GM12875 (cell line): ENCODE measurements around the gene PEX10.

Experiments
- H3K4me3 ChIP-seq: one replicate; pipeline ENCODE4 v1.5.1; 2011; ENCODE audit warnings: low read depth, low read length, control low read depth
- TF ChIP-seq, protein P1 (sequence below): IDR thresholded peaks from 2 replicates; pipeline ENCODE4 v1.5.1; 2011; ENCODE audit warnings: low read depth, mild to moderate bottlenecking, control low read depth, inconsistent platforms, low read length, moderate library complexity, borderline replicate concordance; ENCODE audit not compliant: insufficient read depth

The PEX10 gene

DNA sequence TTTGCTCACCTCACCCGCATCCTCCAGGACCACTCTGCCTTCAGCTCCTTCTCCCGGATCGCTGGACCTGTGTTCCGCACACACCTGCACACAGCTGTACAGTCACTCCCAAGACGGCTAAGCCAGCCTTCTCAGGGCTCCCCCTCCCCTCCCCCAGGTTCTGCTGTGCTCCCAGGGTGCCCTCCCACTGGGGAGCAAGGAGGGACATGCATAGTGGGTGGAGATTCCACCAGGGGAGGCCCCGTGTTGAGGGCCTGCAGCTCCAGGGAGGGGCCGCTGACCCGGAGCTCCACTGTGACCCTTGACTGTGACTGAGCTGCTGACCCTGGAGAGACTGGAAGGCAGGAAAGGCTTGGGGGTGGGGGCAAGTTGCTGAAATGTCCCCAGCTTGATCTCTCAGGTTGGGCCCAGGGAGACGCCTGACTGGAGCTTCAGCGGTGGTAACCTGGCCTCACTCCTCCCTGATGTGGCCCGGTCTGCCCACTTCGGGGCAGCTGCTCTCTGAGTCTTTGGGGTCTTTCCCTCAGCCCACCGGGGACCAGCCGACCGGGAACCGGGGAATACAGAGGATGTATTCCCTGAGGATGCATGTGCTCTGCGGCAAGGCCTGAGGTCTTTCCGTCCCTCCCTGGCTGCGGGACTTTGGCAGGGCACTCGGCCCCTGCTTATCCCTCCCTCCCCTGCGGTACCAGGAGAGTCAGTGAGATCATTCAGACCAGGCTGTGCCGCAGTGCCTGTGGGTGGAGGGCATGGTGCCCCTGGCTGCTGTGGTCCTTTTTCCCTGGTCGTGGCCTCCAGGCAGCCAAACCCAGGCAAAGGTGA lies 35.1 kb upstream of the PEX10 start:
- no peak overlapping the region for H3K4me3 ChIP-seq
- TF ChIP-seq, protein P1, sequence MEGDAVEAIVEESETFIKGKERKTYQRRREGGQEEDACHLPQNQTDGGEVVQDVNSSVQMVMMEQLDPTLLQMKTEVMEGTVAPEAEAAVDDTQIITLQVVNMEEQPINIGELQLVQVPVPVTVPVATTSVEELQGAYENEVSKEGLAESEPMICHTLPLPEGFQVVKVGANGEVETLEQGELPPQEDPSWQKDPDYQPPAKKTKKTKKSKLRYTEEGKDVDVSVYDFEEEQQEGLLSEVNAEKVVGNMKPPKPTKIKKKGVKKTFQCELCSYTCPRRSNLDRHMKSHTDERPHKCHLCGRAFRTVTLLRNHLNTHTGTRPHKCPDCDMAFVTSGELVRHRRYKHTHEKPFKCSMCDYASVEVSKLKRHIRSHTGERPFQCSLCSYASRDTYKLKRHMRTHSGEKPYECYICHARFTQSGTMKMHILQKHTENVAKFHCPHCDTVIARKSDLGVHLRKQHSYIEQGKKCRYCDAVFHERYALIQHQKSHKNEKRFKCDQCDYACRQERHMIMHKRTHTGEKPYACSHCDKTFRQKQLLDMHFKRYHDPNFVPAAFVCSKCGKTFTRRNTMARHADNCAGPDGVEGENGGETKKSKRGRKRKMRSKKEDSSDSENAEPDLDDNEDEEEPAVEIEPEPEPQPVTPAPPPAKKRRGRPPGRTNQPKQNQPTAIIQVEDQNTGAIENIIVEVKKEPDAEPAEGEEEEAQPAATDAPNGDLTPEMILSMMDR, result no peak

DNA sequence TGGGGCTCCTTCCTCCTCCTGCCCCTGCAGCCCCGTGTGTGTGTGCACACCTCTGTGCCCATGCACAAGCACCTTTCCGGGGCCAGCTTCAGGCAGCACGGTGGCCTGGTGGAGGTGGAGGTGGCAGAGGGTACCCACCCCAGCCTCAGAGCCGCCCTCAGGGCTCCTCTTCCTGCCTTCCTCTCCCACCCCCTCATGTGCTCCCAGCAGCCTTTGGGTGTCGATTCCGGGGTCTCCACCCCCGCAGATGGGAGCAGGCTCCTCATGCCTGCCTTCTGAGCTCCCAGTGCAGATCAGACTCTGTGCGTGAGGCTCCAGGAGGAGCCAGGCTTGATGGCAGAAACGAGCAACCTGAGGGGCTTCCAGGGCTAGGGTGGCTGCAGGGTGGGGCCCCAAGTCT lies 34.5 kb upstream of the PEX10 start:
- H3K4me3 ChIP-seq, result no peak overlapping the region
- TF ChIP-seq, protein P1, result no peak

DNA sequence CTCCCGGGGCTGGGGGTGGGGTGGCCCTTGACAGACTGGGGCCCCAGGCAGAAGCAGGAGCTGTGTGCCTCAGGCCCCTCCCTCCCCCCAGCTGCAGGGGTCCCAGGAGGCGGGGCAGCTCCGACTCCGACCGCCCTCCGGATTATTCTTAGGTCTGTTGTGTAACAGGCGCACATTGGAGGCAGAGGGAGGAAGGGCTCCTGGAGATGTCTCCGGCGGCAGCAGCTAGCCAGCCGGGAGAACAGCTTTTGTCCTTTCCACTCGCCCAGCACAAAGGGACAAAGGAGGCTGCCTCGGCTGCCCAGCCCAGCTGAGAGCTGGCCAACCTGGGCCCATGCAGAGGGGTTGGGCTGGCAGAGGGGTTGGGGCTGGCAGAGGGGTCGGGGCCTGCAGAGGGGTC lies 34.0 kb upstream of the PEX10 start:
- H3K4me3 ChIP-seq, result no peak overlapping the region
- TF ChIP-seq, protein P1, result no peak

DNA sequence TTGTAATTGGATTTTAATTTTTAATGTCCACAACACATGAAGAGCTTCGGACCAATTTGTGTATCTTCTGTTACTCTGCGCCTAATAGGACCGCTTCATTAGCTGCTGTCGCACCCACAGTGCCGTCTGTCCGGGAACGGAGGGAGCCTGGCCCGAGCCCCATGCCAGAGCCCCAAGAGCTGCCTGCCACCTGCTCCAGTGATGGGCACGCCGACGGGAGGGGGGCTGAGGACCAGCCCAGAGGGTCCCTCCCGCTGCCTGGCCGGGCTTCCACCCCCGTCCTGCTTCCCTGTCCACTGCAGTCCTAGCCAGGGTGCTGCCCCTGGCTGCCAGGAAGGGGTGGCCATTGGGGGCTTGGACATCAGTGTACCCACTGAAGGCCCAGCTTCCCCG lies 33.5 kb upstream of the PEX10 start:
- H3K4me3 ChIP-seq, result no peak overlapping the region
- TF ChIP-seq, protein P1, result no peak

DNA sequence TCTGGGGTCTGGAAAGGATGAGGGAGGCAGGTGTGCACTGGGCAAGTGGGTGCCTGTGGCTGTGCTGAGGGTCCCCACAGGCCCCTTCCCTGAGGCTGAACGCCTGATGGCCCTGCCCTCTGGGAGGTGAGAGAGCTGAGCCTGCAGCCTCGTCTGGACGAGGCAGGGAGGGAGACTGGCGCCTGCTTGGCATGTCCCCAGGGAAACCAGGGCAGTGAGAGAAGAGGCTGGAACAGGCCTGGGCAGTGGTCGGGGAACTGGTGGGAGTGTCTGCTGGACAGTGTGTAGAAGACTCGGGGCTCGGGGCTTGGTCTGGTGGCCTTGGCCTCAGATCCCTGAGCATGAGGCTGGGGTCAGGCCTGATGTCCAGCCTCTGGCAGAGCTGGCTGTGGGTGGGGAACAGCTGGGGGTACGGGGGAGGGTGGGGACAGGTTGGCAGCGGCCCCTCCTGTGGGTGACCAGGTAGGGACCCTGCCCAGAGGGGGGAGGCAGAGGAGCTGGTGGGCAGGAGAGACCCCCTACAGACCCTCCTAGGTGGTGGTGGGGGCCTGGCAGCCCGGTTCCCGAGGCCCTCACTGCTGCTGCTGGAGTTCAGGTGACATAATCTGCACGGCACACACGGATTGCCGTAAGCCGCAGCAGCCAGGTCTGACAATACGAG lies 32.9 kb upstream of the PEX10 start:
- H3K4me3 ChIP-seq, result no peak overlapping the region
- TF ChIP-seq, protein P1, result no peak

DNA sequence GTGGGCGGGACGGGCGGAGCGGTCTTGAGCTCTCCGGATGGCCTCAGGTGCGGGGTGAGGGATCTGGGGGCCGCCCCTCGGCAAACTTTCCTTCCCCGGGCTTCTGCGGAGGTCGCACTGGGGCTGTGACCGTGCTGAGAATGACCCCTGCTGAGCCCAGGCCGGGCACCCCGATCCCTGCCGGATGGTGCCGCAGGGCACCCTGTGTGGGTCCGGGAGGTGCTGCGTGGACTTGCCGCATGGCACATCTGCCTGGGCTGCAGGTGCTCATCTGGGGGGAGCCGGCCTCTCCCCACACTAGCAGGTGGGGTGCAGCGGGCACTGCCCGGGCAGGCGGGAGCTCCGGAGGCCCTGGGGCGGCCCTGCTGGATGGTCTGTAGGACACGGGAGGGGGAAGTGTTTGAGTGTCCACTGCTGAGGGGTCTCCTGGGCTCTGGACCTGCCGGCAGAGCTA lies 31.8 kb upstream of the PEX10 start:
- H3K4me3 ChIP-seq, result no peak overlapping the region
- TF ChIP-seq, protein P1, result no peak
